Measurements from ENCODE around the gene IMMP2L. TPM values are rescaled to one million over a fixed set of nuclear protein-coding genes. Genes with fewer than 3 reads are reported as not detected.

The IMMP2L gene
- total RNA-seq, 2 donors from 2014 or later: 7.3 to 7.7 TPM

GRCh38 chr7:111126987-111127386 is 435.3 kb downstream of the IMMP2L start:
- no peaks in the 10 kb centered on the region for H3K27me3 ChIP-seq
- H3K36me3 ChIP-seq: no peaks in the 10 kb centered on the region
- no peaks in the 10 kb centered on the region for H3K9me3 ChIP-seq
- no peak overlapping the region for H3K27ac ChIP-seq
- no peaks in the 10 kb centered on the region for H3K4me1 ChIP-seq
- TF ChIP-seq CTCF (IDR thresholded peaks at IDR 0.05): no peak
- no peak overlapping the region for H3K4me3 ChIP-seq
- no peak for DNase-seq (ENCODE audit: low spot score)

- peaks cover 0 to 17% of the 10 kb centered on the region in 2 donors for H3K4me1 ChIP-seq
- H3K9me3 ChIP-seq: no peaks in the 10 kb centered on the region
- TF ChIP-seq CTCF (IDR thresholded peaks at IDR 0.05): no peak
- H3K36me3 ChIP-seq: no peaks in the 10 kb centered on the region
- H3K4me3 ChIP-seq: no peak overlapping the region
- no peaks in the 10 kb centered on the region for H3K27me3 ChIP-seq
- H3K27ac ChIP-seq: no peak overlapping the region
- no peak for DNase-seq (ENCODE audit: low spot score)
These were observed 446.3 kb downstream of the IMMP2L start for GRCh38 chr7:111115966-111116365.

- H3K4me1 ChIP-seq: peaks cover 0 to 17% of the 10 kb centered on the region in 2 donors
- no peaks in the 10 kb centered on the region for H3K36me3 ChIP-seq
- H3K27me3 ChIP-seq: no peaks in the 10 kb centered on the region
- H3K9me3 ChIP-seq: no peaks in the 10 kb centered on the region
- no peak for TF ChIP-seq CTCF (IDR thresholded peaks at IDR 0.05)
- H3K4me3 ChIP-seq: no peak overlapping the region
- DNase-seq (ENCODE audit: low spot score): no peak
- no peak overlapping the region for H3K27ac ChIP-seq
These were observed 448.9 kb downstream of the IMMP2L start for GRCh38 chr7:111113263-111114017.

- peaks cover 0 to 26% of the 10 kb centered on the region in 2 donors for H3K4me1 ChIP-seq
- no peaks in the 10 kb centered on the region for H3K36me3 ChIP-seq
- no peak for DNase-seq (ENCODE audit: low spot score)
- no peak for TF ChIP-seq CTCF (IDR thresholded peaks at IDR 0.05)
- H3K9me3 ChIP-seq: no peaks in the 10 kb centered on the region
- no peak overlapping the region for H3K4me3 ChIP-seq
- H3K27me3 ChIP-seq: no peaks in the 10 kb centered on the region
- H3K27ac ChIP-seq: no peak overlapping the region
These were observed 449.9 kb downstream of the IMMP2L start for GRCh38 chr7:111112439-111112838.

GRCh38 chr7:111108496-111108895 is 453.8 kb downstream of the IMMP2L start:
- Histone ChIP-seq H3K4me3 (no peak overlapping the region), H3K27ac (no peak overlapping the region), H3K4me1 (peaks cover 0 to 28% of the 10 kb centered on the region in 2 donors), H3K36me3 (no peaks in the 10 kb centered on the region), H3K9me3 (no peaks in the 10 kb centered on the region), H3K27me3 (no peaks in the 10 kb centered on the region)
- DNase-seq (ENCODE audit: low spot score): no peak
- TF ChIP-seq CTCF (IDR thresholded peaks at IDR 0.05): no peak

GRCh38 chr7:111108000-111108399 is 454.3 kb downstream of the IMMP2L start:
- H3K27me3 ChIP-seq: no peaks in the 10 kb centered on the region
- TF ChIP-seq CTCF (IDR thresholded peaks at IDR 0.05): no peak
- H3K4me1 ChIP-seq: peaks cover 0 to 23% of the 10 kb centered on the region in 2 donors
- H3K36me3 ChIP-seq: no peaks in the 10 kb centered on the region
- H3K4me3 ChIP-seq: no peak overlapping the region
- H3K27ac ChIP-seq: no peak overlapping the region
- no peak for DNase-seq (ENCODE audit: low spot score)
- no peaks in the 10 kb centered on the region for H3K9me3 ChIP-seq

Data from right atrium auricular region (tissue), 2 donors.